Measurements from ENCODE around the gene SUSD3.

The SUSD3 gene

DNA sequence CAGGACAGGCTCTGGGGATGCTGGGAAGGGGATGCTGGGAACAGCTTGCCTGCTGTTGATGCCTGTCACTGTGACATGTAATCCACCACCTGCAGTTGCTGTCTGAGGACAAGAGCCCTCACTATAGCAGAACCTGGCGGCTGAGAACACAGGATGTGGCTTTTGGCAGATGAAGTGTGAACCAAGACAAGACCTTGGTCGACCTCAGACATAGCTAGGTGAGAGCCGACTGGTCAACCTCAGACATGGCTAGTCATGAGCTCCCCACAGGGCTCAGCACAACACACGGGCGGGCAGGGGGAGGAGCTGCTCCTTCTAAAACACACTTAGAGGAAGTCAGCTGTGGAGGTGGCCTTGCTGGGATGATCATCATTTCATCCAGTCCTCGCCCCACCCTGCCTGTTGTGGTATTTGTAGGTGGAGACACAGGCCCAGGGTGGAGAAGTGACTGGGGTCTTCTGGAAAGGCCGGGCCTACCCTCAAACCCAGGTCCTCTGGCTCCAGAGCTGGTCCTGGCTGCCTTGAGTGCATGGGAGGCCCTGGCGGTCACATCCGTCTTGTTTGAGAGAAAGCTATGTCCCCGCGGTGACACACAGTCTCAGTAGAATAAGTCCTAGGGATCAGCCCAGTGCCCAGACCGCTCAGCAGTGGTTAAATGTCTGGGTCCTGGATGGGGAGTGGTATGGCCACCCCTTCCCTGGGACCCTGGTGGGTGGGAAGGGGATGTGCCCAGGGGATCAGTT is 6.1 kb downstream of the SUSD3 start:
- peak; percentile 97 for DNase-seq (ENCODE audit: low read depth)
- peak overlapping the region; percentile 45 for H3K4me3 ChIP-seq (ENCODE audit: low read depth, low read length)
- no peak for TF ChIP-seq CTCF (IDR thresholded peaks at IDR 0.05; ENCODE audit: insufficient read depth, low read depth, low read length, missing control alignments)

DNA sequence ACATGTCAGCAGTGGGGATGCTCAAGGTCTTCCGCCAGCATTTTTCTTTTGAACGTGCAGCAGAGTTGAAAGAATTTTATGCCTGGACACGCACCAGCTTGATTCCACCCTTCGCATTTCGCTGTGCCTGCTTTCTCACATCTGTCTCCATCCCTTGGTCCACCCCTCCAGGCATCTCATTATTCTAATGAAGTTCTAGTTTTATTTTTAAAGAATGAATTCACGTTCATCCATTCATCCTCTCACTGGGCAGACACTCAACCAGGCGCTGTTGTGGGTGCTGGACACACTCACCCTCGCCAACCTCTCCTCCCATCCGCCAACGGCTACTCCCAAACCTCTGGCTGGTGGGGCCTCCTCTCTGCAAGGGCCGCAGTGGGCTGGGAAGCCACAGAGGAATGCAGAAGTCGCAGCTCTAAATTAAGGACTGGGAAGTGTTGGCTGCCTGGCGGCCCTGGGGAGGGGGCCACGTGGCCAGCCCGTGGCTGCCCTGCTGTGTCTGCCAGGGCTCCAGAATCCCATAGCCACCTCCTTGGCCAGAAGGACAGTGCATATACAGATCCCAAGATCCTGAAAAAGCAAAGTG is 6.7 kb downstream of the SUSD3 start:
- no peak overlapping the region for H3K4me3 ChIP-seq (ENCODE audit: low read depth, low read length)
- no peak for TF ChIP-seq CTCF (IDR thresholded peaks at IDR 0.05; ENCODE audit: insufficient read depth, low read depth, low read length, missing control alignments)
- DNase-seq (ENCODE audit: low read depth) = no peak

GRCh38 chr9:93066978-93067603 is 8.6 kb downstream of the SUSD3 start:
- no peak for TF ChIP-seq CTCF (IDR thresholded peaks at IDR 0.05; ENCODE audit: insufficient read depth, low read depth, low read length, missing control alignments)
- no peak for DNase-seq (ENCODE audit: low read depth)
- no peak overlapping the region for H3K4me3 ChIP-seq (ENCODE audit: low read depth, low read length)

GRCh38 chr9:93068956-93069355 is 10.5 kb downstream of the SUSD3 start:
- H3K4me3 ChIP-seq (ENCODE audit: low read depth, low read length) = no peak overlapping the region
- TF ChIP-seq CTCF (IDR thresholded peaks at IDR 0.05; ENCODE audit: insufficient read depth, low read depth, low read length, missing control alignments) = no peak
- no peak for DNase-seq (ENCODE audit: low read depth)

GRCh38 chr9:93071464-93071863 is 13.0 kb downstream of the SUSD3 start:
- DNase-seq (ENCODE audit: low read depth) = peak; percentile 54
- TF ChIP-seq CTCF (IDR thresholded peaks at IDR 0.05; ENCODE audit: insufficient read depth, low read depth, low read length, missing control alignments) = no peak
- H3K4me3 ChIP-seq (ENCODE audit: low read depth, low read length) = no peak overlapping the region

- no peak for TF ChIP-seq CTCF (IDR thresholded peaks at IDR 0.05; ENCODE audit: insufficient read depth, low read depth, low read length, missing control alignments)
- DNase-seq (ENCODE audit: low read depth) = no peak
- H3K4me3 ChIP-seq (ENCODE audit: low read depth, low read length) = no peak overlapping the region
Measured at GRCh38 chr9:93072383-93072795, 13.9 kb downstream of the SUSD3 start.

Data from GM12865 (cell line).